GM20000 (cell line): Measurements from ENCODE around the gene ENOX2.

ENCODE experiments used
- DNase-seq: peaks from one replicate; pipeline ENCODE4 v3.0.0; 2012; ENCODE audit warnings: low spot score
- TF ChIP-seq, protein P1 (sequence below): IDR thresholded peaks from 2 replicates; pipeline ENCODE4 v1.5.1; 2012; ENCODE audit warnings: mild to moderate bottlenecking, control low read depth; ENCODE audit errors: extremely low read depth, missing control alignments

ENOX2 gene

GRCh38 chrX:130696542-130696941 is 206.5 kb downstream of the ENOX2 start:
- TF ChIP-seq, protein P1, sequence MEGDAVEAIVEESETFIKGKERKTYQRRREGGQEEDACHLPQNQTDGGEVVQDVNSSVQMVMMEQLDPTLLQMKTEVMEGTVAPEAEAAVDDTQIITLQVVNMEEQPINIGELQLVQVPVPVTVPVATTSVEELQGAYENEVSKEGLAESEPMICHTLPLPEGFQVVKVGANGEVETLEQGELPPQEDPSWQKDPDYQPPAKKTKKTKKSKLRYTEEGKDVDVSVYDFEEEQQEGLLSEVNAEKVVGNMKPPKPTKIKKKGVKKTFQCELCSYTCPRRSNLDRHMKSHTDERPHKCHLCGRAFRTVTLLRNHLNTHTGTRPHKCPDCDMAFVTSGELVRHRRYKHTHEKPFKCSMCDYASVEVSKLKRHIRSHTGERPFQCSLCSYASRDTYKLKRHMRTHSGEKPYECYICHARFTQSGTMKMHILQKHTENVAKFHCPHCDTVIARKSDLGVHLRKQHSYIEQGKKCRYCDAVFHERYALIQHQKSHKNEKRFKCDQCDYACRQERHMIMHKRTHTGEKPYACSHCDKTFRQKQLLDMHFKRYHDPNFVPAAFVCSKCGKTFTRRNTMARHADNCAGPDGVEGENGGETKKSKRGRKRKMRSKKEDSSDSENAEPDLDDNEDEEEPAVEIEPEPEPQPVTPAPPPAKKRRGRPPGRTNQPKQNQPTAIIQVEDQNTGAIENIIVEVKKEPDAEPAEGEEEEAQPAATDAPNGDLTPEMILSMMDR, result no peak
- DNase-seq, result no peak

- DNase-seq, result no peak
- TF ChIP-seq, protein P1, result no peak
These were observed 207.1 kb downstream of the ENOX2 start for GRCh38 chrX:130695931-130696330.

- TF ChIP-seq, protein P1, result no peak
- DNase-seq, result no peak
These were observed 208.0 kb downstream of the ENOX2 start for GRCh38 chrX:130694983-130695382.

DNA sequence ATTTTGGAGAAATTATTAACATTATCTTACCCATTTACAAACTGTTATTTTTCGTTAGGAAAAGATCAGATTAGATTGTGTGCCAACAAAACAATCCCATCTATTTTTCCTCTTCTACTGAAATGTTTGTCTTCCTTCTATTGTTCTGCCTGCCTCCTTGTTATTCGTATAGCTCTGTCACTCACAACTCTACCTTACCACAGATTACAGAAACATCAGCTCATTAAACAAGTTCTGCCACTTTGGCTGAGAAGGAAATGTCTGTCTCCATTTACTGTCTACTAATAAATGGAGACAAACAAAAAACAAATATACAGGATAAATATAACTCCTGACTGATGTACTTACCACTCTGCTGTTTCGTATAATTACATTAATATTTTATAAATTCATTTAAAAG is 211.4 kb downstream of the ENOX2 start:
- DNase-seq, result no peak
- TF ChIP-seq, protein P1, result no peak

DNA sequence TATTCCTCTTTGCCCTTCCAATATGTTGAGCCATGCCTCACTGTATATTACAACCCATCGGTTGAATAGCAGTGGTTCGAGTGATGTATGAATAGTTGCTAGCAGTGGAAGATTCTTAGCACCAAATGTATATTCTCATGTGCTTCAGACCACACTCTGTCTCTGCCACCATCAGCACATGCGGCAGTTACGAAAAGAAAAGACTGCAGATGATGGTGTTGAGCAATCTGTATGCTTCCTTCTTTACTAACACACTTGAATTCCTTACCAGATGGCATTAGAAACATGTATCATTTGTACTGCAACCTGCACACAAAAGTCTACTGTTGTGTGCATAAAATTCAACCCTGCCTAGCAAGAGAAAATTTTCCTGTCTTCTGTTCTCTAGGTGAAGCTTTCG is 214.6 kb downstream of the ENOX2 start:
- DNase-seq, result no peak
- TF ChIP-seq, protein P1, result no peak

DNA sequence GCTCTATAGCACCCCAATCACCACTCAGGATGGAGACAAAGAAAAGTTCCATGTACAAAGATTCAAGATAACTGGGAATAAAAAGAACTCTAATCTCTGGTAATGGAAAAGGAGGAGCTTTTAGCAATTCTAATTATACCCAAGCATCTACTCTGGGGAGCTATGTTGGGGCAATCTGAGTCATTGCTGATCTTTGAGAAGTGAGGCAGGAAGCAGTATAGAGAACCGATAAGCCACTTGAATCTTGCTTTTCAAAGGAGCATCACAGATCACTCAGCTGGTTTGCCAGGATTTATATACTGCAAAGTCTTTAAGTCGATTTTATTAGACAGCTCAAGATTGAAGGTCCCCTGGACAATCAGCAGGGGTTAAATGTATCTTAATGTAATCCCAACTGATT is 220.0 kb downstream of the ENOX2 start:
- TF ChIP-seq, protein P1, result no peak
- no peak for DNase-seq

GRCh38 chrX:130680164-130681035 is 222.6 kb downstream of the ENOX2 start:
- TF ChIP-seq, protein P1, result no peak
- no peak for DNase-seq
